Measurements from ENCODE around the gene UACA. TPM values are rescaled to one million over a fixed set of nuclear protein-coding genes. Genes with fewer than 3 reads are reported as not detected.

The UACA gene
- total and polyA plus RNA-seq, 2 donors, result 11.0 to 23.8 TPM

DNA sequence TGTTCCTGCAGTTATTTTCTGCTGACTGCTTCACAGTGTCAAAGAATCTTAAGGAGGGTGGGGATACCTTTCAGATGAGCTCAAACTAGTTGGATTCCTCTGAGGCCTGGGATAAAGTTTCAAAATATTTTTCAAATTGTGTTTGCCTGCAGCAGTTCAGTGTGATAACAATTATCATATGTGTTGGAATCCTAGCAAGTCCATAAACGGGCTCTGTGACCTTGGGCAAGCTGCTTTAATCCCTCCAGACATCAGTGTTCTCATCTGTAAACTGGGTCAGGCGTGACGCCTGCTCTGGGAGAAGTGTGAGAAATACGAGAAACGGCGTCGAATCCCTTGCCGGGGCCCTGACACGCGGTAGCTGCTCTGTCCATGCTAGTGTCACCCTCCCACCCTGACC lies 153.5 kb downstream of the UACA start:
- Histone ChIP-seq H3K36me3 (ENCODE audit: control insufficient read depth in 2 of 2, insufficient read depth in 2 of 2, low read length in 1 of 2) (no peaks in the 10 kb centered on the region), H3K27me3 (ENCODE audit: control insufficient read depth in 2 of 2, insufficient read depth in 1 of 2, low read length in 1 of 2) (no peaks in the 10 kb centered on the region), H3K4me1 (ENCODE audit: control insufficient read depth in 2 of 2, insufficient read depth in 2 of 2, low read length in 2 of 2) (peaks cover 0 to 8% of the 10 kb centered on the region in 2 donors), H3K27ac (ENCODE audit: low read depth in 1 of 2, low read length in 1 of 2) (no peak overlapping the region), H3K4me3 (ENCODE audit: low read length in 2 of 2) (no peak overlapping the region), H3K9me3 (ENCODE audit: control insufficient read depth in 2 of 2, insufficient read depth in 1 of 2, low read length in 1 of 2) (no peaks in the 10 kb centered on the region)
- 95% methylated on average over 10 of the region's 10 CpGs for WGBS
- DNase-seq (ENCODE audit: low read depth in 6 of 9, low spot score in 9 of 9), result no peak

DNA sequence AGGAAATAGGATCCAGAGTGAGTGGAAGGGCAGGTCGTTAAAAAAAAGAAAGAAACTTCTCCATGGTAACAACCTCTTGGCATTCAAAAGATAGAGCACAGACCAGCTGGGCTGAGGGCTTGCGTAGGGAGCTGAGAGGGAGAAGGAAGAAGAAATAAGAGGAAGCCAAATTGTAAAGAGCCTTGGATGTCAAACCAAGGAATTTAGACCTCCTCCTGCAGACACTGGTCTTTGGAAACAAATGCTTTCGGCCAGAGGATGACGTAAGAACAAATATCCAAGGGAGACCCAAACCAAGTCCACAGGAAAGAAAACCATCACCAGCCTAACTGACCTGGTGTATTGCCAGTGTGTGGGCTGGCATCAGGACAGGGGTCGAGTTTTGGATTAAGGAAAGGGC lies 155.2 kb downstream of the UACA start:
- Histone ChIP-seq H3K27me3 (ENCODE audit: control insufficient read depth in 2 of 2, insufficient read depth in 1 of 2, low read length in 1 of 2) (no peaks in the 10 kb centered on the region), H3K9me3 (ENCODE audit: control insufficient read depth in 2 of 2, insufficient read depth in 1 of 2, low read length in 1 of 2) (no peaks in the 10 kb centered on the region), H3K4me1 (ENCODE audit: control insufficient read depth in 2 of 2, insufficient read depth in 2 of 2, low read length in 2 of 2) (peaks cover 0 to 12% of the 10 kb centered on the region in 2 donors), H3K4me3 (ENCODE audit: low read length in 2 of 2) (no peak overlapping the region), H3K27ac (ENCODE audit: low read depth in 1 of 2, low read length in 1 of 2) (no peak overlapping the region), H3K36me3 (ENCODE audit: control insufficient read depth in 2 of 2, insufficient read depth in 2 of 2, low read length in 1 of 2) (no peaks in the 10 kb centered on the region)
- DNase-seq (ENCODE audit: low read depth in 6 of 9, low spot score in 9 of 9), result no peak
- WGBS, result 70% methylated on average over 5 of the region's 5 CpGs

DNA sequence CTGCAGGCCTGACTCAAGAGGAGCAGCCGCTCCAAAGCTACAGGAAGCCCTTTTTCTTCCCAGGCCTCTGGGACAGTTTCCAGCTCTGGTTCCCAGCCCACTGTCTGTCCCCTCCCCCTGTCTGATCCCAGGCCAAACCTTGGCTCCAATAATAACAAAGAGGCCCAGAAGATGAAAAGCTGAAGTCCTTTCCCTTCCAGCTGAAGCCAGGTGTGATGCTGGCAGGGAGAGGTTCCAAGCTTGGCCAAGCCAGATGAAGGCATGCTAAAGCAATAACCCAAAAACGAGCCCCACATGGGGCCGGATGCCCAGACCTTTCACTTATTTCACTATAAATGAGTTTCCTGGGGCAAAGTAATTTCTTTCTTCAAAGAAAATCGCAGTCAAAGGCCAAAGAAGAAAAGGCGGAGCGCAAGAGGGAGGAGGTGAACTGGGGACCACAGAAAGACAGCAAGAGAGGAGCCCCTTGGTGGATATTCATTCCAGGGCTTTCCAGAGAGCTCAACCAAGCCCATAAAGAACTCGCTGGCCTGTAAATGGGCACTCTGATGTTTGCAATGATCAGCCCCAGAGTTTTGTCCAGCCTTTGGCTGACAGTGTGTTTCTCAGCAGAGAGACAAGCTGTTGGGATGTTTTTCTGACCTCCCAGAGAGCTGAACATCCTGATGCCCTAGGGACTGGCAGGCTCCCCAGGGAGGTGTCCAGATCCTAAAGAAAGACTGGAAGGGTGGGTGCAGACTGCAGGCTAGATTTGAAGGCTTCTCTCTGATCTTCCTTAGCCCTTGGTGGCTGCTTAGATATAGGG lies 157.6 kb downstream of the UACA start:
- peaks cover 0 to 16% of the 10 kb centered on the region in 2 donors for H3K4me1 ChIP-seq (ENCODE audit: control insufficient read depth in 2 of 2, insufficient read depth in 2 of 2, low read length in 2 of 2)

DNA sequence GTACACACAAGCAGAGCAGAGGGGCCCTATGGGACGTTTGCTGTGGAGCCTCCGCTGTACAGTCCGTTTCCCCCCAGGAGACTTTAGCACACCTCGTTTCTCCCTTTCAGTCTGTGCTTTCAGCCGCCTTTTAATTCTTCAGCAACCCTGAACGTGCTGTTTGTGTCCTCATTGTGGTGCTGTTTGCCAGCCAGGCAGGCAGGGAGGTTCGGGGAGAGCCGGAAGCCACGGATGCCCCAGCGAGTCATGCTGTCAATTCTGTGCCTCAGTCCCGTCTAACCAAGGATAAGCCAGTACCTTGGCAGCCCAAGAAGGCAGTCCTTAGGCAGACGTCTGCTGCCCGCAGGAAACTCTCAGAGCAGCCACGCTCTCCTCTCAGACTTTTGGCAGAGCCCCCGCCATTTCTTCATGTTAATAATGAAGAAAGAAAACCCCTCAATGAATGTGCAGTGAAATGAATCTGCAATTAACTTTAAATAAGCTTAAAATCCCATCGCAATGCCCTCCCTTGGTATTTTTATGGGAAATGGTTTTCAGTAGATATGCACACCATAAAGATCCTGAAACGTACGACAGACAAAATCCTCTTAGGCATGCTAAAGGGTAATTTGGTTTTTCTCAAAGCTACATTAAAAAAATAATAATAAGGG lies 158.6 kb downstream of the UACA start:
- peak in 2 of 9 donors; percentile 21 to 31 for DNase-seq (ENCODE audit: low read depth in 6 of 9, low spot score in 9 of 9)

More for the DNA sequence above, 157.6 kb downstream of the UACA start:
- WGBS, result 92% methylated on average over 7 of the region's 7 CpGs
- Histone ChIP-seq H3K9me3 (ENCODE audit: control insufficient read depth in 2 of 2, insufficient read depth in 1 of 2, low read length in 1 of 2) (no peaks in the 10 kb centered on the region), H3K27ac (ENCODE audit: low read depth in 1 of 2, low read length in 1 of 2) (peak overlapping the region in 1 of 2 donors; percentile 44), H3K36me3 (ENCODE audit: control insufficient read depth in 2 of 2, insufficient read depth in 2 of 2, low read length in 1 of 2) (no peaks in the 10 kb centered on the region), H3K4me3 (ENCODE audit: low read length in 2 of 2) (no peak overlapping the region), H3K27me3 (ENCODE audit: control insufficient read depth in 2 of 2, insufficient read depth in 1 of 2, low read length in 1 of 2) (no peaks in the 10 kb centered on the region)
- peak in 1 of 9 donors; percentile 29 for DNase-seq (ENCODE audit: low read depth in 6 of 9, low spot score in 9 of 9)

More for the DNA sequence above, 158.6 kb downstream of the UACA start:
- Histone ChIP-seq H3K27ac (ENCODE audit: low read depth in 1 of 2, low read length in 1 of 2) (no peak overlapping the region), H3K36me3 (ENCODE audit: control insufficient read depth in 2 of 2, insufficient read depth in 2 of 2, low read length in 1 of 2) (no peaks in the 10 kb centered on the region), H3K27me3 (ENCODE audit: control insufficient read depth in 2 of 2, insufficient read depth in 1 of 2, low read length in 1 of 2) (no peaks in the 10 kb centered on the region), H3K4me1 (ENCODE audit: control insufficient read depth in 2 of 2, insufficient read depth in 2 of 2, low read length in 2 of 2) (peaks cover 0 to 16% of the 10 kb centered on the region in 2 donors), H3K4me3 (ENCODE audit: low read length in 2 of 2) (no peak overlapping the region), H3K9me3 (ENCODE audit: control insufficient read depth in 2 of 2, insufficient read depth in 1 of 2, low read length in 1 of 2) (no peaks in the 10 kb centered on the region)
- 81% methylated on average over 18 of the region's 18 CpGs for WGBS

Other genes with a start within 250 kb of the UACA start
- 6.3 TPM for gene LARP6, start 90.6 kb upstream of the UACA start, total RNA-seq
- gene LARP6, start 90.6 kb upstream of the UACA start, polyA plus RNA-seq, result 12.4 TPM
- 0.52 TPM for gene THAP10, start 128.9 kb upstream of the UACA start, total RNA-seq
- 1.6 TPM for gene THAP10, start 128.9 kb upstream of the UACA start, polyA plus RNA-seq
- 3.2 TPM for gene LRRC49, start 129.3 kb upstream of the UACA start, total RNA-seq
- 5.7 TPM for gene LRRC49, start 129.3 kb upstream of the UACA start, polyA plus RNA-seq